Choroid plexus epithelial cell (primary cell): Measurements from ENCODE around the gene CARD19.

Experiments
- DNase-seq: peaks from one replicate; pipeline ENCODE4 v3.0.0-alpha.2; 2010; ENCODE audit warnings: low read depth
- H3K4me3 ChIP-seq: 2 replicates; pipeline ENCODE4 v1.5.1; 2011; ENCODE audit warnings: low read depth, mild to moderate bottlenecking, control low read depth, low read length, moderate library complexity
- TF ChIP-seq, protein P1 (sequence below): conservative IDR thresholded peaks from 2 replicates; pipeline ENCODE4 v1.5.1; 2011; ENCODE audit warnings: low read depth, mild to moderate bottlenecking, control low read depth, inconsistent platforms, low read length, moderate library complexity

CARD19 gene

DNA sequence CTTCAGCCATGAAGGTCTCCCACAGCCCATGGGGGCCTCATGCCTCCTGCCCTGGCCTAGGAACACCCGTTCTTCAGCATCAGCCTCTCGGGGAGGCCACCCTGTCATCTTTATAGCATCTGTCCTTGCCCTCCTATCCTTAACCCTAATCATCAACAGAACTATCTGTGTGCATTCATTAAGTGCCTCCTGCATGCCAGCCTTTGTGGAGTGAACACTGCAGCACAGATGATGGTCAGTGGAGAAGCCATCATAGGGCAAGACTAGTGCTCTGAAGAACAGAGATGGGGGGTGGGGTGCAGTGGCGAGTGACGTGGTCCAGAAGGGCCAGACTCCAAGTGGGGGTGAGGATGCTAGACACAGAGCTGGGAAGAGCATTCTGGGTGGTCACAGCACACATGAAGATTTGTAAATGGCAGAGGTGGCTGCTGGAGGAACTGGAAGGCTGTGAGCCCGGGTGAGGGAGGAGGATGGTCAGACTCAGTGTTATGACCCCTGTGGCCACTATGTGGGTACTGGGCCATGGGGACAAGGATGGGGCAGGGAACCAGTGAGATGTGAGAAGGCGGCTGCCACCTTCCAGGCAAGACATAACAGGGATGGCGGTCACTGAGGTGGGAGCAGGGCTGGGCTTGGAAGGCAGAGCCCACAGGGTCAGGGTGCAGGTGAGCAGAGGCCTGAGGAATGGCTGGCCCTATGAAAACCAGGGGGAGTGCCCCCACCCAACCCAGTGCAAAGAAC lies 3.6 kb upstream of the CARD19 start:
- TF ChIP-seq, protein P1, sequence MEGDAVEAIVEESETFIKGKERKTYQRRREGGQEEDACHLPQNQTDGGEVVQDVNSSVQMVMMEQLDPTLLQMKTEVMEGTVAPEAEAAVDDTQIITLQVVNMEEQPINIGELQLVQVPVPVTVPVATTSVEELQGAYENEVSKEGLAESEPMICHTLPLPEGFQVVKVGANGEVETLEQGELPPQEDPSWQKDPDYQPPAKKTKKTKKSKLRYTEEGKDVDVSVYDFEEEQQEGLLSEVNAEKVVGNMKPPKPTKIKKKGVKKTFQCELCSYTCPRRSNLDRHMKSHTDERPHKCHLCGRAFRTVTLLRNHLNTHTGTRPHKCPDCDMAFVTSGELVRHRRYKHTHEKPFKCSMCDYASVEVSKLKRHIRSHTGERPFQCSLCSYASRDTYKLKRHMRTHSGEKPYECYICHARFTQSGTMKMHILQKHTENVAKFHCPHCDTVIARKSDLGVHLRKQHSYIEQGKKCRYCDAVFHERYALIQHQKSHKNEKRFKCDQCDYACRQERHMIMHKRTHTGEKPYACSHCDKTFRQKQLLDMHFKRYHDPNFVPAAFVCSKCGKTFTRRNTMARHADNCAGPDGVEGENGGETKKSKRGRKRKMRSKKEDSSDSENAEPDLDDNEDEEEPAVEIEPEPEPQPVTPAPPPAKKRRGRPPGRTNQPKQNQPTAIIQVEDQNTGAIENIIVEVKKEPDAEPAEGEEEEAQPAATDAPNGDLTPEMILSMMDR = no peak
- H3K4me3 ChIP-seq = no peak overlapping the region
- DNase-seq = no peak

DNA sequence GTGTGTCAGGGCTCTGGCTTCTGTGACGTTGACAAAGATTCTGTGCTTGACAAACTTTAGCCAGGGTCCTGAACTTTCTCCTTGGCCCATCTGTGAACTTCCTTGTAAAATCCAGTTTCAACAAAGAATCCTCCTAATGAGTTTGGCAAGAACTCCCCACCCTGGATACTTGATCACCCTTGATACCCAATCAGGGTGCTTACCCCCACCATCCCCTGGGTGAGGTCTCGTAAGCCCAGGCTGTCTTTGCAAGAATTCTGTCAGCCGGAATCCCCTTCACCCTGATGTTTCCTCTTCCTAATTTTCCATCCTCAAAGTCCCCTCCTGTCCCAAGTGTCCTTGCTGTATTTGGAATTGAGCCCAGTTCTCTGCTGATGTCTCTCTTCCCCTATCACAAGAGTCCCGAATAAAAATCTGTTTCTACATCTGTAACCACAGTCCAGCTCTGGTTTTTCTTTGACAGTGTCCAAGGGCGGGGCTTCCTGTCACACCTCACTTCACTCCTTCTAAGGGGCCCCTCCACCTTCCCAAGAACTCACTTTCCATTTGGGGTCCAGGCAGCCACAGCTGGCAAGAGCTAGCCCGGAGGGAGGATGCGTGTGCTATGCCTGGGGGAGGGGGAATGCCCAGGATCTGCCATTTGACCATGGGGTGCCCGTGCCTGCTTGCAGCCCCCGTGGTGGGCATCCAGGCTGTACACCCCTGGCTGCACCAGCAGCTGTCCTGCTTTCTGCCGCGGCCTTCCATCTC lies 2.7 kb upstream of the CARD19 start:
- TF ChIP-seq, protein P1 = no peak
- H3K4me3 ChIP-seq = no peak overlapping the region
- no peak for DNase-seq

DNA sequence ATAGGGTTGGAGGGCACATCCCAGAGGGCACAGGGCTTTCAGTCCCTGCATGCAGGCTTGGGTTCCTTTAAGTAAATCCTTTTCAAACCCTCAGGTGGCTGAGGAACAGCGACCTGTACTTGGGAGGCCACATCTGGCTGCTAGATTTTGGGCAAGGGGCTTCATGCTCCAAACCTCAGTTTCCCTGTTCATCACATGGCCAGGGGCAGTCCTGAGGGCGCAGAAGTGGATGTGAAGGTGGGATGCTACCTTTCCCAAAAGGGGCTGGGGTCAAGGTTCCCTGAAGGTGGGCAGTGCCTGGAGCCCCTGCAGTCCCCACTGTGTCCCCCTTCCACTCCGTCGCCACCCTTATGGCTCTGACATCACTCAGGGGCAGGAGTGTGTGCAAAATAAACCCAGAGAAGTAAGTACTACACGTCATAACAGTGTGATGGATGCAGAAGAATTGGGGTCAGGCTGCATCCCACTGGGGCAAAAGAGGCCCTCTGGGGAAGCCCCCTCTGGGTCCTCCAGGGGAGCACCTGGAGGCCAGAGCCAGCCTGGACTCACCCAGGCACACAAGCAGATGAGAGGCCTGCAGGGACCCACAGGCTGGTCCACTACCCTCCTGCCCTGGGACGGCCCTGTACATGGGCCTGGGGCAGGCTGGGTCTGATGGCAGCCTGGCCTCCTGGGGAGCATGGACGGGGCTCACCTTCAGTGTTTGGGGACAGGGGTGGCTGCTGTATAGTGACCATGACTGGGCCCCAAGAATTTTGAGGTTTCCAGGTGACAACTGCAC lies 1.9 kb upstream of the CARD19 start:
- DNase-seq = no peak
- TF ChIP-seq, protein P1 = no peak
- no peak overlapping the region for H3K4me3 ChIP-seq

DNA sequence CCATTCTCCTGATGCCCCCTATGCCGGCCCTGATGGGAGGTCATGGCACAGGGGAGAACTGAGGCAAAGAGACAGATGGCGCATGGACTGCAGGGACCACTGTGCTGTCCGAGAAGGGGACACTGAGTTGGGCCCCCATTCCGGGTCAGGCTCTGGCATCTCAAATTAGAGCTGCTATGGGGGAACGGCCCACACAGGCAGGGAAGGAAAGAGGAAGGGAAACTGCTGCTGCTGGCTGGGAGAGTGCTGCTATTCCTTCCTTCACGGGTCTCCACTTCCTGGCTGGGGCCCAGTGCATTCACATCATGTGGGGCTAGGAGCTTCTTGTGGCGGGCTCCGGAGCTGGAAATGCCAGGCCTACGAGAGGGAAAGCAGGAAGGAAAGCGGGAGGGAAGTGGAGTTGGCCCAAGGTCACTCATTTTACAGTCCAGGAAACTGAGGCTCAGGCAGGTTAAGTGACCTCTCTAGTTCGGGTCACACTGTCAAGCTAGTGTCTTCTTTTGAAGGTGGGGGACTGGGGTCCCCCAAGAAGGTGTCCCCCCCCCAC lies 1.3 kb upstream of the CARD19 start:
- H3K4me3 ChIP-seq = peak overlapping the region; percentile 61
- no peak for DNase-seq
- TF ChIP-seq, protein P1 = no peak

DNA sequence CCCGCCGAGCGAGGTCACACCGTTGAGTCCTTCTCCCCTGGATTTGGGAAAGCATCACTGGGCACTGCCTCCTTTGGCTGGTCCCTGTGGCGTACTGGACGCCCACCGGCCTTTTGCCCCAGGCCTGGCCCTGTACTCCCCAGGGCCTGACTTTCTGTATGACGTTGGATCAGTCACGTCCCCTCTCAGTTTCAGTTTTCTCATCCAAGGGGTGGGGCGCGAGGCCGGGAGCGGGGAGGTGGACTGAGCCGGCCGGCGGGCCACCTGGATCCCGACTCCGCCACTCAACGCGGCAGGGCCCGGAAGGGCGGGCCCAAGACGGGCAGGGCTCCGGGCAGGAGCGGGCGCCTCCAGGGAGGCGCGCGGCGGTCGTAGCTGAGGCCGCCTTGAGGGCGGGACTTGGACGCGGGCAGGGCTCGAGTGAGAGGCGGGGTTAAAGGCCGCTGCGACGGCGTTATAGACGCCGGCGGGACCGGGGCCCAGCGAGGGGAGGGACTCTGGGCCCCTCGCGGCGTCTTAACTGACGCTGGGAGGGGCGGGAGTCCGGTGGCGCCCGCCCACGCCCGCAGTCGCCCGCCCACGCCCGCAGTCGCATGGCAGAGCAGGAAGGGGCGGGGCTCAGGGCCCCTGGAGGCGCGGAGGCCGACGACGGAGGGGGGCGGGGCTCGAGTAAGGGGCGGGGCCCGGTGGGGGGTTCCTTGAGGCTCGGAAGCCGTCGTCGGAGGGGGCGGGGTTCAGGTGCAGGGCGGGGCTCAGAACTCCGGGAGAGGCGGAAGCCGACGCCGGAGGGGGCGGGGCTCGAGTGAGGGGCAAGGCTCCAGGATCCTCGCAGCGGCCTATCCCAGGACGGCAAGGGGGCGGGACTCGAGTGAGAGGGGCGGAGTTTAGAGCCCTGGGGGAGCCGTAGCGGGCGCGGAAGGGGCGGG lies 549 bp upstream of the CARD19 start:
- TF ChIP-seq, protein P1 = no peak
- DNase-seq = peak; percentile 99
- peak overlapping the region; percentile 61 for H3K4me3 ChIP-seq

DNA sequence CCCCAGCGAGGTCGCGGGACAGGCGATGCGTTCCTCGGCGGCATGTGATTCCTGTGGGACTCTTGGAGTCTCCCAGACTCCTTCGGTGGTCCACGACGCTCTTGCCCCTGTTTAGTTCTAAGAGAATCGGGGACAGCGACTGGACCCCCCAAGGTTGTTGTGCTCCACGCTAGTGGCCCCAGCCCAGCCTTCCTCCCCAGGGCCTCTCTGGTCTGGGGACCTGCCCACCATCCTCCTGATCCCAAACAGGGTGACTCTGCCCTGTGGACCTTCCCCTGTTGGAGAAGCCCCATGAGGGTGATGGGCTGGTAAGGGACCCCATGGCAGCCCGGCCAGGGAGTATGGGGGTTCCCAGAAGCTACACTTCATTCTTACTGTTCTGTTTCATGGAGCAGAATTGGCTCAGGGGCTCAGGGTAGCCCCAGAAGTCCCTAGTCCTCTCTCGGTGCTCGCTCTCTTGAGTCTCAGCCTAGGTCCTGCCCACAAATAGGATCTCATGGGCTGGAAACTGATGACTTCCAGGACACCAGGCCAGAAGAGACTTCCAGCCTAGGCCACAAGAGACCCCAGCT lies 880 bp downstream of the CARD19 start:
- no peak for DNase-seq
- peak overlapping the region; percentile 84 for H3K4me3 ChIP-seq
- TF ChIP-seq, protein P1 = no peak
